ENCODE measurements around the gene PACSIN2. TPM values are rescaled to one million over a fixed set of nuclear protein-coding genes. Genes with fewer than 3 reads are reported as not detected.

Gene PACSIN2
- total and polyA plus RNA-seq, 10 of the 15 experiments (the other 5 are each of a cell fraction or from before 2014, with no cell fraction given): 0.93 to 78.7 (median 46.8) TPM

DNA sequence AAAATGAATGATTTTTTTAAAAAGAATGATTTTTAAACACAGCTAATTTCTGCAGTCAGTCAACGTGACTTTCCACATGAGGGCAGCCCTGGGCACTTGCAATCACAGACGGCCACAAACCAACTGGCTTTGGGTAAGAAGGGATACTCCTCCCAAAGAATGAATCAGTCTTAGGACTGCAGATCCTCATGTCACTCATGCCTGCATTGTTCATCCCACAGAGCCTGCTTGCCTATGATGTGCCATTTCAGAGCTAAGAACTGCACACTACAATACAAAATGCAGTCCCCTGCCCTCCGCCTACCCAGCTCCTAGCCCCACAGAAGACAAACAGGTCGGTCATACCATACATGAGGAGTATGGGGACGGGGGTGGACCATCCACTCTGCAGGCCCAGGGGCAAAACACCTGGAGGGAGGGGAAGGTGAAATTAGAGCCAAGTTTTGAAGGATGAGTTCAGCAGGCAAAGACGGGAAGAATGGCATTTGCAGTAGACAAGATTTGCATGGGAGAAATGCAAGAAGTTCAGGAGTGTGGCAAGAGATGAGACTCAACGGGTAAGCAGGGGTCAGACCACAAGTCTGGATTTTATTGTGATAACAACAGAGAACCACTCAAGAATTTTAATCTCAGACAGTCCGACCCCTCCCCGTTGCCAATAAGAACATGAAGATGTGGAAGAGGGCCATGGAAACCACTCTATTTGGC is 24.7 kb downstream of the PACSIN2 start:
- Histone ChIP-seq H3K9ac (ENCODE audit: control insufficient read depth, insufficient read depth, low read length) (no peak overlapping the region), H3K4me2 (ENCODE audit: control insufficient read depth, insufficient read depth) (no peak overlapping the region), H3K4me1 (ENCODE audit: control insufficient read depth, insufficient read depth, low read length) (peaks cover 21% of the 10 kb centered on the region), H3K27me3 (replicated peaks in 1 of 2; ENCODE audit: control insufficient read depth in 2 of 2, insufficient read depth in 2 of 2, low read length in 1 of 2) (no peaks in the 10 kb centered on the region), H3K9me3 (replicated peaks; ENCODE audit: control insufficient read depth, insufficient read depth, low read length) (peaks cover 5% of the 10 kb centered on the region), H2AFZ (ENCODE audit: control insufficient read depth, low read depth, low read length) (no peak overlapping the region), H3K36me3 (ENCODE audit: control insufficient read depth in 2 of 2, insufficient read depth in 2 of 2, low read length in 1 of 2) (peaks cover 2 to 9% of the 10 kb centered on the region in 2 experiments; a peak in 3 of 4 replicates), H4K20me1 (ENCODE audit: control insufficient read depth, insufficient read depth) (no peaks in the 10 kb centered on the region), H3K79me2 (ENCODE audit: control insufficient read depth, insufficient read depth, low read length) (peaks cover 81% of the 10 kb centered on the region), H3K4me3 (no peak overlapping the region), H3K27ac (ENCODE audit: control insufficient read depth, insufficient read depth) (no peak overlapping the region)
- no TSS peak for BruUV-seq (replicated peaks)
- ChIA-PET POLR2A (interaction anchor here (1.0 to 2.3 kb wide), 4 partner anchors 10 to 26 kb away, joined by 3 to 9 read pairs (median 4); partner anchors contain the start of gene PACSIN2), CTCF (interaction anchor here (0.7 to 2.1 kb wide), 6 partner anchors 10 to 122 kb away, joined by 3 to 9 read pairs (median 5); no protein-coding TSS in a partner anchor), SMC1A (ENCODE audit: uncharacterized antibody, unreplicated experiment) (interaction anchor here (0.6 to 2.3 kb wide), 6 partner anchors 10 to 56 kb away, joined by 3 to 8 read pairs (median 4); no protein-coding TSS in a partner anchor), RAD21 (ENCODE audit: unreplicated experiment) (interaction anchor here (1.4 to 2.6 kb wide), 4 partner anchors 11 to 95 kb away, joined by 3 to 17 read pairs (median 6); no protein-coding TSS in a partner anchor)
- intact Hi-C loops (cut with micrococcal nuclease; ENCODE audit: unreplicated experiment): no loop called here
- 79% methylated on average over 9 of the region's 9 CpGs for WGBS (ENCODE audit: insufficient coverage, insufficient replicate concordance, low lambda C conversion rate, missing lambda C conversion rate)
- ATAC-seq (no peak), FAIRE-seq (no peak), DNase-seq (ENCODE audit: low read depth, low spot score) (no peak)
- TF ChIP-seq RAD21 (IDR thresholded peaks at IDR 0.05; ENCODE audit: insufficient read depth, low read depth, low read length): 0 out of 2 replicates have a peak, but pooled peaks have one; percentile 10
- no peak for TF ChIP-seq POLR2A (IDR thresholded peaks at IDR 0.05; ENCODE audit: low read depth, low read length)
- peak; percentile 21; the same call in 1 of the 2 replicates for TF ChIP-seq SMC3 (IDR thresholded peaks at IDR 0.05; ENCODE audit: borderline replicate concordance, low read length)
- in situ Hi-C loops (cut with MboI): no loop called here

DNA sequence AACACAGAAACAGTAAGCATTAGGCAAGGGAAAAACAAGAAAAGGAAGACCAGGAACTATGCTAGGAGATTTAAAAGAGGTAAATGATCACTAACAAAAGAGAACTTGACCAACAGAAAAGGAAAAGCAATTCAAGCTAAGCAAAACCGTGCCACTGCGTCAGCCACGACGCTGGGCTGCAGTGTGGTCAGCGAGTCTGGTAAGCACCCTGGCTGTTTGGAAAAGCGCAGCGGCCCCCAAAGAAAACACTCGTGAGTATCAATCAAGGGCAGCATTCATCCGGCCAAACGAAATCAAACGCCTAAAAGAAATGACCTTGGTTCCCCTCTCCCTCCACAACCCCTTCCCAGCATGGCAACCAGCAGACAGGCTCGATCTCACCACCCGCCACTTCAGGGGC is 28.8 kb downstream of the PACSIN2 start:
- CTCF ChIA-PET: no interaction called here
- ATAC-seq: no peak
- Histone ChIP-seq H3K79me2 (ENCODE audit: control insufficient read depth, insufficient read depth, low read length) (peaks cover 54% of the 10 kb centered on the region), H3K9me3 (replicated peaks; ENCODE audit: control insufficient read depth, insufficient read depth, low read length) (no peaks in the 10 kb centered on the region), H3K36me3 (ENCODE audit: control insufficient read depth in 2 of 2, insufficient read depth in 2 of 2, low read length in 1 of 2) (no peaks in the 10 kb centered on the region), H3K4me1 (ENCODE audit: control insufficient read depth, insufficient read depth, low read length) (0 out of 2 replicates have a peak, but pooled peaks cover 1% of the 10 kb centered on the region), H4K20me1 (ENCODE audit: control insufficient read depth, insufficient read depth) (no peaks in the 10 kb centered on the region), H3K4me3 (no peak overlapping the region), H3K27ac (ENCODE audit: control insufficient read depth, insufficient read depth) (no peak overlapping the region), H2AFZ (ENCODE audit: control insufficient read depth, low read depth, low read length) (no peak overlapping the region), H3K4me2 (ENCODE audit: control insufficient read depth, insufficient read depth) (no peak overlapping the region), H3K27me3 (replicated peaks in 1 of 2; ENCODE audit: control insufficient read depth in 2 of 2, insufficient read depth in 2 of 2, low read length in 1 of 2) (no peaks in the 10 kb centered on the region), H3K9ac (ENCODE audit: control insufficient read depth, insufficient read depth, low read length) (no peak overlapping the region)
- DNase-seq (ENCODE audit: low read depth, low spot score): no peak
- POLR2A ChIA-PET: no interaction called here
- SMC1A ChIA-PET (ENCODE audit: uncharacterized antibody, unreplicated experiment): no interaction called here
- RAD21 ChIA-PET (ENCODE audit: unreplicated experiment): no interaction called here
- intact Hi-C loops (cut with micrococcal nuclease; ENCODE audit: unreplicated experiment): no loop called here
- in situ Hi-C loops (cut with MboI): no loop called here
- WGBS (ENCODE audit: insufficient coverage, insufficient replicate concordance, low lambda C conversion rate, missing lambda C conversion rate): 100% methylated on average over 13 of the region's 13 CpGs
- BruUV-seq (replicated peaks): no TSS peak
- FAIRE-seq: no peak
- no peak for TF ChIP-seq CHD2 (IDR thresholded peaks at IDR 0.05; ENCODE audit: borderline replicate concordance, low read depth, low read length)
- TF ChIP-seq IRF4 (IDR thresholded peaks at IDR 0.05; ENCODE audit: low read depth, low read length): no peak
- no peak for TF ChIP-seq ZZZ3 (IDR thresholded peaks at IDR 0.05; ENCODE audit: control insufficient read depth, insufficient read length, low read depth)
- TF ChIP-seq CREM (IDR thresholded peaks at IDR 0.05; ENCODE audit: low read depth): no peak
- no peak for TF ChIP-seq BMI1 (IDR thresholded peaks at IDR 0.05; ENCODE audit: borderline replicate concordance)
- no peak for TF ChIP-seq ZNF207 (IDR thresholded peaks at IDR 0.05; ENCODE audit: borderline replicate concordance)
- TF ChIP-seq, protein P1, sequence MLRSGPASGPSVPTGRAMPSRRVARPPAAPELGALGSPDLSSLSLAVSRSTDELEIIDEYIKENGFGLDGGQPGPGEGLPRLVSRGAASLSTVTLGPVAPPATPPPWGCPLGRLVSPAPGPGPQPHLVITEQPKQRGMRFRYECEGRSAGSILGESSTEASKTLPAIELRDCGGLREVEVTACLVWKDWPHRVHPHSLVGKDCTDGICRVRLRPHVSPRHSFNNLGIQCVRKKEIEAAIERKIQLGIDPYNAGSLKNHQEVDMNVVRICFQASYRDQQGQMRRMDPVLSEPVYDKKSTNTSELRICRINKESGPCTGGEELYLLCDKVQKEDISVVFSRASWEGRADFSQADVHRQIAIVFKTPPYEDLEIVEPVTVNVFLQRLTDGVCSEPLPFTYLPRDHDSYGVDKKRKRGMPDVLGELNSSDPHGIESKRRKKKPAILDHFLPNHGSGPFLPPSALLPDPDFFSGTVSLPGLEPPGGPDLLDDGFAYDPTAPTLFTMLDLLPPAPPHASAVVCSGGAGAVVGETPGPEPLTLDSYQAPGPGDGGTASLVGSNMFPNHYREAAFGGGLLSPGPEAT (IDR thresholded peaks at IDR 0.05; ENCODE audit: low read depth): no peak
- TF ChIP-seq HCFC1 (IDR thresholded peaks at IDR 0.05; ENCODE audit: low read length): no peak
- TF ChIP-seq POLR2AphosphoS5 (IDR thresholded peaks at IDR 0.05; ENCODE audit: low read length): no peak
- TF ChIP-seq FOXK2 (IDR thresholded peaks at IDR 0.05): no peak
- no peak for TF ChIP-seq SUZ12 (IDR thresholded peaks at IDR 0.05; ENCODE audit: unreplicated experiment)
- no peak for TF ChIP-seq ZNF24 (IDR thresholded peaks at IDR 0.05)
- TF ChIP-seq RUNX3 (IDR thresholded peaks at IDR 0.05; ENCODE audit: low read length): no peak
- TF ChIP-seq KLF5 (IDR thresholded peaks at IDR 0.05; ENCODE audit: partially characterized antibody): no peak
- no peak for TF ChIP-seq TARDBP (IDR thresholded peaks at IDR 0.05; ENCODE audit: borderline replicate concordance)

Data from GM12878 (cell line).